RWPE2 (cell line): ENCODE data around the gene OTX2.

Experiments
- ATAC-seq: fragments of 200-7000 bp; cut with Tn5 transposase; 3 replicates; pipeline ENCODE4 v1.9.1; 2021; ENCODE audit warnings: low read depth
- DNase-seq: peaks from one replicate; pipeline ENCODE4 v3.0.0-alpha.2; 2020; ENCODE audit warnings: low spot score
- H3K27ac ChIP-seq: fragments of 450-650 bp; 2 replicates; pipeline ENCODE4 v1.5.1; 2017; ENCODE audit warnings: mild to moderate bottlenecking; ENCODE audit not compliant: poor library complexity, severe bottlenecking
- H3K27me3 ChIP-seq: fragments of 250-450 bp; sonication (Bioruptor Pico); 2 replicates; pipeline ENCODE4 v1.5.1; 2021; ENCODE audit warnings: mild to moderate bottlenecking, moderate library complexity; ENCODE audit not compliant: insufficient read depth, poor library complexity, severe bottlenecking
- H3K36me3 ChIP-seq: fragments of 250-450 bp; sonication (Bioruptor Pico); 2 replicates; pipeline ENCODE4 v1.5.1; 2020; ENCODE audit warnings: low read depth, mild to moderate bottlenecking, moderate library complexity
- H3K4me1 ChIP-seq: fragments of 250-450 bp; sonication (Bioruptor Pico); 2 replicates; pipeline ENCODE4 v1.5.1; 2021; ENCODE audit warnings: mild to moderate bottlenecking, moderate library complexity; ENCODE audit not compliant: insufficient read depth, poor library complexity, severe bottlenecking
- H3K4me3 ChIP-seq: fragments of 250-450 bp; sonication (Bioruptor Pico); 2 replicates; pipeline ENCODE4 v1.5.1; 2021; ENCODE audit warnings: mild to moderate bottlenecking, moderate library complexity; ENCODE audit not compliant: severe bottlenecking
- H3K9me3 ChIP-seq: fragments of 250-450 bp; sonication (Bioruptor Pico); 2 replicates; pipeline ENCODE4 v1.5.1; 2021; ENCODE audit warnings: mild to moderate bottlenecking, moderate library complexity; ENCODE audit not compliant: severe bottlenecking
- TF ChIP-seq, protein P1 (sequence below): fragments of 450-650 bp; IDR thresholded peaks from one replicate; pipeline ENCODE4 v1.5.1; 2017; ENCODE audit warnings: mild to moderate bottlenecking, moderate library complexity; ENCODE audit not compliant: poor library complexity, severe bottlenecking

The OTX2 gene

DNA sequence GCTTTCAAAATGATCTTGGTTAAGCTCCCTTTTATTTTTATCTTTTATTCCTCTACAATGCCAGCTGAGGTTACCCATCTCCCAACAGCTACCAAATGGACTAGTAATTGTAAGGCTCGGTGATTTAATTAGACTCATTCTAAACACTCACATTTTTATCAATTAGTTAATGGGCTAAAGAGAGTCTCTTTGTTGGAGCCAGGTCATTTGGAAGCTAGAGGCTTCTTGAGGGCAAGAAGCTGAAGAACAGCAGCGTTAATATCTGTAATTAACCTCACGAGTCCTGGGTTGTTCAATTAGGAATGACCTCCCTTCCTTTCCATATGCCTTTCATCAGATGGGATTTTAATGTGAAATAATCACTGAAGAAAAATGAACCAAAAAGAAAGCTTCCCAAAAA lies 56.9 kb downstream of the OTX2 start:
- Histone ChIP-seq H3K9me3 (no peaks in the 10 kb centered on the region), H3K27me3 (peaks cover 17% of the 10 kb centered on the region), H3K4me3 (no peak overlapping the region), H3K4me1 (no peaks in the 10 kb centered on the region), H3K27ac (no peak overlapping the region), H3K36me3 (no peaks in the 10 kb centered on the region)
- DNase-seq, result no peak
- TF ChIP-seq, protein P1, sequence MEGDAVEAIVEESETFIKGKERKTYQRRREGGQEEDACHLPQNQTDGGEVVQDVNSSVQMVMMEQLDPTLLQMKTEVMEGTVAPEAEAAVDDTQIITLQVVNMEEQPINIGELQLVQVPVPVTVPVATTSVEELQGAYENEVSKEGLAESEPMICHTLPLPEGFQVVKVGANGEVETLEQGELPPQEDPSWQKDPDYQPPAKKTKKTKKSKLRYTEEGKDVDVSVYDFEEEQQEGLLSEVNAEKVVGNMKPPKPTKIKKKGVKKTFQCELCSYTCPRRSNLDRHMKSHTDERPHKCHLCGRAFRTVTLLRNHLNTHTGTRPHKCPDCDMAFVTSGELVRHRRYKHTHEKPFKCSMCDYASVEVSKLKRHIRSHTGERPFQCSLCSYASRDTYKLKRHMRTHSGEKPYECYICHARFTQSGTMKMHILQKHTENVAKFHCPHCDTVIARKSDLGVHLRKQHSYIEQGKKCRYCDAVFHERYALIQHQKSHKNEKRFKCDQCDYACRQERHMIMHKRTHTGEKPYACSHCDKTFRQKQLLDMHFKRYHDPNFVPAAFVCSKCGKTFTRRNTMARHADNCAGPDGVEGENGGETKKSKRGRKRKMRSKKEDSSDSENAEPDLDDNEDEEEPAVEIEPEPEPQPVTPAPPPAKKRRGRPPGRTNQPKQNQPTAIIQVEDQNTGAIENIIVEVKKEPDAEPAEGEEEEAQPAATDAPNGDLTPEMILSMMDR, result no peak
- ATAC-seq, result no peak

DNA sequence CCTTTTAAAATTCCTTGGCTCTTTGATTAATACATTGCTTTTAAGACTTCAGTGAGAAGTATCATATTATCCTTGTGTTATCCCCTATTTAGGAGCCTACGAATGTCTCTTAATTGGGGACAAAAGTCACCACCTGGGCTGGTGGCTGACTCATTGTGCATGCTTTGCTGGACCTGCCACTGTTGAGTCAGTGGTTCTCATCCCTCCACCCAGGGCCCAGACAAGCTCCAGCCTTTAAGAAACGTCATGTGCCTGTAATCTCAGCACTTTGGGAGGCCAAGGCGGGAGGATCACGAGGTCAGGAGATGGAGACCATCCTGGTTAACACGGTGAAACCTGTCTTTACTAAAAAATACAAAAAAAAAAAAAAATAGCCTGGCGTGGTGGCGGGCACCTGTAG lies 57.9 kb downstream of the OTX2 start:
- Histone ChIP-seq H3K27ac (no peak overlapping the region), H3K27me3 (peaks cover 25% of the 10 kb centered on the region), H3K4me1 (no peaks in the 10 kb centered on the region), H3K36me3 (no peaks in the 10 kb centered on the region), H3K9me3 (no peaks in the 10 kb centered on the region), H3K4me3 (no peak overlapping the region)
- TF ChIP-seq, protein P1, result no peak
- ATAC-seq, result no peak
- no peak for DNase-seq

DNA sequence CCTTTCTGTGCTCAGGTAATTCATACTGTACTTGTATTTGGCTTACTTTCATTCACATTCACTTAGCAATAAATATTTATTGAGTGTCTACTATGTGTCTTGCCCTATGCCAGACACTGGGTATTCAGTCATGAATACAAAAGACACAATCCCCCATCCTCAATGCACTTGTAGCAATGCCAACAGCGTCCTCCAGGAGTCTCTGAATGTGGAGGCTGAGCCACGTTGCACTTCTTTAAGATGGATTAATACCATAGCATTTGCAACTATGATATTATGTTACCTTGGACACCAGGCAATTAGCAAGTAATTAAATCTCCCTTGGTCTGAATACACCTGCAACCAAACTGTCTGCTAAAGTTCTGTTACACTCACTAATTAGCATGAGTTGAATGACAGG lies 58.8 kb downstream of the OTX2 start:
- Histone ChIP-seq H3K27me3 (peaks cover 25% of the 10 kb centered on the region), H3K9me3 (no peaks in the 10 kb centered on the region), H3K4me1 (no peaks in the 10 kb centered on the region), H3K27ac (no peak overlapping the region), H3K36me3 (no peaks in the 10 kb centered on the region), H3K4me3 (no peak overlapping the region)
- DNase-seq (no peak), ATAC-seq (no peak)
- TF ChIP-seq, protein P1, result no peak
